ENCODE measurements around the gene LILRA6. TPM values are rescaled to one million over a fixed set of nuclear protein-coding genes. Genes with fewer than 3 reads are reported as not detected.
A peak's percentile ranks its signal among the peaks of the same experiment; 100 is the strongest.

Gene LILRA6
- total RNA-seq, 2 donors from 2014 or later, result 0.23 TPM; not detected in 1

DNA sequence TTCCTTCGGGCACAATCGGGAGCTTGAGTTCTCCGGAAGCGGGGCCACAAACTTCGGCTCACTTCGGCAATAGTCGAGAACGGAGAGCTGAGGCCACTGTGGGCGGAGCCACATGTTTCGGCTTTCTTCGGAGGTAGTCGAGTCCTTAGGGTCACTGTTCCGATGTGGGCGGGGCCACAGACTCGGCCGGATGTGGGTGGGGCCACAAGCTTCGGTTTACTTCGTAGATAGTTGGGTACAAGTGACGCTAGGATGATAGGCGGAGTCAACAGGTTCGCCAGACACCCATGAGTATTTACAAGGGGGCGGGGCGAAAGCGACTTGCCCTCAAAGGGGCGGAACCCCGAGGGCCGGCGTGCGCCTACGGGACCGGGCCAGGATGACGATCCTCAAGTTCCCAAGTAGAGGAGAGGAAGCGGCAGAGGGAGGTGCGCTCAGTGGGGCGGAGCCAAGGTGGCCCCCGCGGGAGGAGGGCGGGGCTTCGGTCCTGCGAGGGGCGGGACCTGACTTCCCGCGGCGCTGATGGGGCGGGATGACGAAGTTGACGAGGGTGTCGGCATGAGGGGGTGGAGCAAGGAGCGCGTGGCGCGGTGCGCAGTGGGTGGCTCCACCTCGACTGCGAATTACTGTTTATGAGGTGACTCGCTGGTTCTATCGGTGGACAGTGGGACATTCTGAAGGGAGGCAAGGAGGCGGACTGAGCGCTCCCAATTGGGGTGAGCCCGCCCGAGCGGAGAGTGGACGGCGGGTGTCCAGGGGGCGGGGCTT is 52.7 kb downstream of the LILRA6 start:
- Histone ChIP-seq H3K36me3 (peaks cover 0 to 4% of the 10 kb centered on the region in 2 donors), H3K9me3 (no peaks in the 10 kb centered on the region), H3K27me3 (replicated peaks; ENCODE audit: insufficient read depth) (no peaks in the 10 kb centered on the region), H3K4me1 (replicated peaks) (peaks cover 4% of the 10 kb centered on the region), H3K27ac (peak overlapping the region; percentile 96 to 98), H3K4me3 (peak overlapping the region; percentile 83 to 91)
- under 1% methylated on average over 65 of the region's 65 CpGs for WGBS
- peak; percentile 100 for DNase-seq (ENCODE audit: low spot score)
- peak; percentile 97 for TF ChIP-seq POLR2AphosphoS5 (IDR thresholded peaks at IDR 0.05)
- no peak for TF ChIP-seq POLR2A (IDR thresholded peaks at IDR 0.05)
- TF ChIP-seq, protein P1, sequence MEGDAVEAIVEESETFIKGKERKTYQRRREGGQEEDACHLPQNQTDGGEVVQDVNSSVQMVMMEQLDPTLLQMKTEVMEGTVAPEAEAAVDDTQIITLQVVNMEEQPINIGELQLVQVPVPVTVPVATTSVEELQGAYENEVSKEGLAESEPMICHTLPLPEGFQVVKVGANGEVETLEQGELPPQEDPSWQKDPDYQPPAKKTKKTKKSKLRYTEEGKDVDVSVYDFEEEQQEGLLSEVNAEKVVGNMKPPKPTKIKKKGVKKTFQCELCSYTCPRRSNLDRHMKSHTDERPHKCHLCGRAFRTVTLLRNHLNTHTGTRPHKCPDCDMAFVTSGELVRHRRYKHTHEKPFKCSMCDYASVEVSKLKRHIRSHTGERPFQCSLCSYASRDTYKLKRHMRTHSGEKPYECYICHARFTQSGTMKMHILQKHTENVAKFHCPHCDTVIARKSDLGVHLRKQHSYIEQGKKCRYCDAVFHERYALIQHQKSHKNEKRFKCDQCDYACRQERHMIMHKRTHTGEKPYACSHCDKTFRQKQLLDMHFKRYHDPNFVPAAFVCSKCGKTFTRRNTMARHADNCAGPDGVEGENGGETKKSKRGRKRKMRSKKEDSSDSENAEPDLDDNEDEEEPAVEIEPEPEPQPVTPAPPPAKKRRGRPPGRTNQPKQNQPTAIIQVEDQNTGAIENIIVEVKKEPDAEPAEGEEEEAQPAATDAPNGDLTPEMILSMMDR (IDR thresholded peaks at IDR 0.05), result no peak
- intact Hi-C loops (cut with DNase I), result loop anchor here (1.0 to 2.0 kb wide), 2 partner anchors 10 to 29 kb away; partner anchors contain the start of gene RPS9

DNA sequence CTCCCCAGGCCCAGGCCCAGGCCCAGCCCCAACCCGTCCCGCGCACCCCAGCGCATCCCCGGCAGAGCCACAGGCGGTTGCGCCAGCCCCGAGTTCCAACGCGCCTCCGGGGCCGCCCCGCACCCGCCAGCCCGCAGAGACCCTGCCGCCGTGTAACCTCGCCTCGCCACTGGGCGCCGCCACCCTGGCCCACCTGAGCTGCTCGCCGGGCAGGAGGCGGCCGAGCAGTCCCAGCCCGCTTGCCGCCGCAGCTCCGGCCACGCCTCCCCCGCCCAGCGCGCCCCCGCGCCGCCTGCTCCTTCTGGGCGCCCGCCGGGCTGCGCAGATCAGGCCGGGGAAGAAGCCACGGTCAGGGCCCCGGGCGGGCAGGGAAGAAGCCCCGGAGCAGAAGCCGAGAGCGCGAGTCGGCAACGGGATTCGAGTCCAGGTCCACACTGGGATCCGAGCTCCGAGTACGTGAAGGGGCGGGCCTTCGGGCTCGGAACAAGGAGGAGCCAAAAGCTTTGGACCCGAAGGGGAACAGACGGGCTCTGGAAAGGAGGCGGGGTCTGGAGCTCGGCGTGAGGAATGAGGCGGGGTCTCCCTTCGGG is 53.4 kb downstream of the LILRA6 start, which contains the start of gene MBOAT7:
Gene MBOAT7 (minus strand): TSS at position 436 of the 590 bp plus-strand sequence. CDS start 1,072 bp downstream, outside the sequence.
- H3K9me3 ChIP-seq, result no peaks in the 10 kb centered on the region
- peaks cover 0 to 4% of the 10 kb centered on the region in 2 donors for H3K36me3 ChIP-seq
- H3K27ac ChIP-seq, result peak within 1 kb of the TSS; percentile 96 to 98
- peak within 1 kb of the TSS; percentile 83 to 91 for H3K4me3 ChIP-seq
- intact Hi-C loops (cut with DNase I), result no loop called here
- H3K27me3 ChIP-seq (replicated peaks; ENCODE audit: insufficient read depth), result no peaks in the 10 kb centered on the region
- TF ChIP-seq POLR2A (IDR thresholded peaks at IDR 0.05) (peak; percentile 96), POLR2AphosphoS5 (IDR thresholded peaks at IDR 0.05) (no peak)
- TF ChIP-seq, protein P1 (IDR thresholded peaks at IDR 0.05), result peak in 3 of 4 experiments; percentile 26 to 58 (median 52)
- 1% methylated on average over 27 of the region's 64 CpGs for WGBS
- DNase-seq (ENCODE audit: low spot score), result no peak
- H3K4me1 ChIP-seq (replicated peaks), result peaks cover 4% of the 10 kb centered on the region

DNA sequence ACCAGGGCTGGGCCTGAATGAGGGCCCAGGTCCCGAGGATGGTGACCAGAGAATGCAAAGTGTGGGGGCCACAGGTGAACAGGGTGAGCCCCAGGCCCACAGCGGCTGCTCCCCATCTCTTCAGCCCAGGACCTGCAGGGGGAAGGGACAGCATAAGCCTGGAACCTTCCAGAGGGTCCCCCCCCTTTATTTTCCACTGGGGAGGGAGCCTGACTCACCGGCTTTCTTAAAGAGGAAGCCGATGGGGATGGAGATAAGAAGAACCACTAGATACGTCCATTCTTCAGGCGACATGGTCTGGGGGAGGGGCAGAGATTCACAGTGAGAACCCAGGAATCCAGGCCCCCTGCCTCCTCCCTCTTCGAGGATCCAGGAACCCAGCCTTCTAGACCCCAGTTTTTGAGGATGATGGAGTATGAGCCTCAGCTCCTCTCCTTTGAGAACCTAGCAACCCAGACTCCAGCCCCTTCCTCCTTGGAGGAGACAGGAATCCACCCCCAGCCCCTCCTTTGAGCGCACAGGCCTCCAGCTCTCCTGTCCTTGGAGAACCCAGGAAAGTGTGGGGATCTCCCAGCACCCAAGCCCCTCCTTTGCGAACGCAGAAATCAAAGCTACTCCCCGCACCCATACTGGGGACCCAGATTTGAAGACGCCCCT is 54.2 kb downstream of the LILRA6 start:
- no peak for DNase-seq (ENCODE audit: low spot score)
- WGBS, result 12% methylated on average over 12 of the region's 12 CpGs
- TF ChIP-seq POLR2AphosphoS5 (IDR thresholded peaks at IDR 0.05) (peak; percentile 36), POLR2A (IDR thresholded peaks at IDR 0.05) (peak; percentile 49)
- TF ChIP-seq, protein P1 (IDR thresholded peaks at IDR 0.05), result no peak
- peaks cover 0 to 4% of the 10 kb centered on the region in 2 donors for H3K36me3 ChIP-seq
- H3K4me1 ChIP-seq (replicated peaks), result peaks cover 4% of the 10 kb centered on the region
- intact Hi-C loops (cut with DNase I), result no loop called here
- H3K4me3 ChIP-seq, result peak overlapping the region; percentile 58 to 80
- no peaks in the 10 kb centered on the region for H3K9me3 ChIP-seq
- H3K27me3 ChIP-seq (replicated peaks; ENCODE audit: insufficient read depth), result no peaks in the 10 kb centered on the region
- H3K27ac ChIP-seq, result peak overlapping the region; percentile 96 to 98

DNA sequence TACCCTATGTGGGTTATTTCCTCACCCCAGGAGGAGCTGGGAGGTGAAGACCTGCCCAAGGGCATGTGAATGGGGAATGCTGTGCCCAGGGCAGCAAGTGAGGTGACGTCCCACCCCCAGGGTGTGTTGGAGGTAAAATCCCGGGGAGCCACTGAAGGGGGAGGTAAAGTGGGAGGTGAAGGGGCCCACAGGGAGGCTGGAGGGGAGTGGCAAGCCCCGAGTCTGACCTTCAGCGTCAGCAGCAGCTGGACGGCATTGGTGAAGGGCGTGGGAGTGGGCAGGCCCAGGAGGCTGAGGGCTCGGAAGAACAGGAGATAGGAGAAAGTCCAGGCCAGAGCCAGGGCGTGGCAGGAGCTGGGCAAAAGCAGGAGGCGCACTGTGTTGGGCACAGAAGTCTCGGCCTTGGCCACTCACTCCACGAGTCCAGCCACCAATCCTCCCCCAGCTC is 55.6 kb downstream of the LILRA6 start:
- intact Hi-C loops (cut with DNase I), result no loop called here
- WGBS, result 87% methylated on average over 11 of the region's 11 CpGs

More for the DNA sequence above, 55.6 kb downstream of the LILRA6 start:
- Histone ChIP-seq H3K4me3 (no peak overlapping the region), H3K9me3 (no peaks in the 10 kb centered on the region), H3K4me1 (replicated peaks) (peaks cover 2% of the 10 kb centered on the region), H3K27ac (no peak overlapping the region), H3K27me3 (replicated peaks; ENCODE audit: insufficient read depth) (no peaks in the 10 kb centered on the region), H3K36me3 (no peaks in the 10 kb centered on the region)
- TF ChIP-seq POLR2AphosphoS5 (IDR thresholded peaks at IDR 0.05) (no peak), POLR2A (IDR thresholded peaks at IDR 0.05) (no peak)
- TF ChIP-seq, protein P1 (IDR thresholded peaks at IDR 0.05), result no peak
- DNase-seq (ENCODE audit: low spot score), result no peak

Small RNA genes lying within 50 kb of the gene (microRNA-seq; reads per million reads assigned to microRNA genes)
- gene MIR4752, result not detected

Small RNA genes lying within 50 kb of the gene (small RNA-seq; reads per million reads assigned to genes)
- 0 reads per million in 2 donors for gene MIR4752
- 0 reads per million in 2 donors for gene RNU6-1307P

Other genes with a start within 250 kb of the LILRA6 start
- gene VSTM1, start 178.9 kb downstream of the LILRA6 start, total RNA-seq, result 1 to 10 TPM in 1 of 2 donors, not detected in 1; 1.6 TPM
- 1 to 10 TPM in 1 of 2 donors, not detected in 1; 1.6 TPM for gene TARM1, start 161.4 kb downstream of the LILRA6 start, total RNA-seq
- 1 to 10 TPM in 1 of 2 donors, under 1 TPM in 1; 0.23 to 1.6 TPM for gene OSCAR, start 142.0 kb downstream of the LILRA6 start, total RNA-seq
- 10 to 100 TPM; 39.4 to 48.5 TPM for gene NDUFA3, start 139.9 kb downstream of the LILRA6 start, total RNA-seq
- 10 to 100 TPM; 30.7 to 52.0 TPM for gene TFPT, start 127.1 kb downstream of the LILRA6 start, total RNA-seq
- gene PRPF31, start 127.0 kb downstream of the LILRA6 start, total RNA-seq, result 10 to 100 TPM; 50.7 to 71.6 TPM
- gene CNOT3, start 105.0 kb downstream of the LILRA6 start, total RNA-seq, result 10 to 100 TPM; 22.8 to 54.4 TPM
- 10 to 100 TPM in 1 of 2 donors, 1 to 10 TPM in 1; 7.6 to 14.7 TPM for gene LENG1, start 83.1 kb downstream of the LILRA6 start, total RNA-seq
- 10 to 100 TPM; 40.2 to 88.6 TPM for gene TMC4, start 69.6 kb downstream of the LILRA6 start, total RNA-seq
- 100 to 1,000 TPM in 1 of 2 donors, 10 to 100 TPM in 1; 91.7 to 430 TPM for gene MBOAT7, start 53.2 kb downstream of the LILRA6 start, total RNA-seq
- 100 to 1,000 TPM; 122 to 163 TPM for gene TSEN34, start 51.5 kb downstream of the LILRA6 start, total RNA-seq
- 1,000 to 10,000 TPM; 1,667 to 3,369 TPM for gene RPS9, start 41.9 kb downstream of the LILRA6 start, total RNA-seq
- gene LILRB3, start 19.8 kb downstream of the LILRA6 start, total RNA-seq, result 1 to 10 TPM in 1 of 2 donors, under 1 TPM in 1; 0.73 to 5.9 TPM
- 1 to 10 TPM in 1 of 2 donors, not detected in 1; 1.5 TPM for gene LILRB5, start 14.5 kb upstream of the LILRA6 start, total RNA-seq
- 1 to 10 TPM in 1 of 2 donors, under 1 TPM in 1; 0.09 to 1.4 TPM for gene LILRB2, start 38.3 kb upstream of the LILRA6 start, total RNA-seq
- 1 to 10 TPM in 1 of 2 donors, not detected in 1; 1.2 TPM for gene LILRA5, start 70.4 kb upstream of the LILRA6 start, total RNA-seq
- 1 to 10 TPM; 1.7 to 2.3 TPM for gene LILRA4, start 96.4 kb upstream of the LILRA6 start, total RNA-seq
- gene LAIR1, start 122.1 kb upstream of the LILRA6 start, total RNA-seq, result 10 to 100 TPM in 1 of 2 donors, 1 to 10 TPM in 1; 7.2 to 19.7 TPM
- 100 to 1,000 TPM in 1 of 2 donors, 1 to 10 TPM in 1; 1.8 to 136 TPM for gene TTYH1, start 172.7 kb upstream of the LILRA6 start, total RNA-seq
- 100 to 1,000 TPM; 111 to 292 TPM for gene LENG8, start 206.4 kb upstream of the LILRA6 start, total RNA-seq
- gene LENG9, start 221.0 kb upstream of the LILRA6 start, total RNA-seq, result 10 to 100 TPM; 18.6 to 22.2 TPM
- gene CDC42EP5, start 230.5 kb upstream of the LILRA6 start, total RNA-seq, result 100 to 1,000 TPM; 102 to 193 TPM